GF-D8 (cell line): ENCODE data around the gene BTLA.
"Not testable (repeated sequence)": the region's sequence is repeated elsewhere in the genome, so short reads cannot be mapped to it uniquely, and the experiment has no call there.

Source experiments
- DNase-seq: peaks from one replicate; lab custom pipeline; 2025; lab: John Stamatoyannopoulos, UW

BTLA gene

DNA sequence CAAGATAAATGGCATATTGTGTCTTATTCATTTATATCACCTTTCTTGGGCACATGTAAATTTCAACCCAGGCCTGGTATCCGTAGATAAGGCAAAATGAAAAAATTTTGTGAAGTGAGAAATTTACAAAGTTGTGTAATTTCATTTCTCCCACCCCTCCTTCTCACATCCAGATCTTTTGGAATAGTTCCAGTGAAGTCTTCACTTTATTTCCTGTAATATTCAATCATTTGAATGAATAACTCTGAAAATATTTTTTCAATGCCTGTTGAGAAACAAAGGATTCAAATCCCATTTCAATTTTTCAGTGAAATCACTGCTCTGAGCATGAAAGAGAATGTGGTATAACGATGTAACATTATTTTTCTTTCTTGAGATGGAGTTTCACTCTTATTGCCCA lies 53.4 kb downstream of the BTLA start:
- DNase-seq, result no peak

DNA sequence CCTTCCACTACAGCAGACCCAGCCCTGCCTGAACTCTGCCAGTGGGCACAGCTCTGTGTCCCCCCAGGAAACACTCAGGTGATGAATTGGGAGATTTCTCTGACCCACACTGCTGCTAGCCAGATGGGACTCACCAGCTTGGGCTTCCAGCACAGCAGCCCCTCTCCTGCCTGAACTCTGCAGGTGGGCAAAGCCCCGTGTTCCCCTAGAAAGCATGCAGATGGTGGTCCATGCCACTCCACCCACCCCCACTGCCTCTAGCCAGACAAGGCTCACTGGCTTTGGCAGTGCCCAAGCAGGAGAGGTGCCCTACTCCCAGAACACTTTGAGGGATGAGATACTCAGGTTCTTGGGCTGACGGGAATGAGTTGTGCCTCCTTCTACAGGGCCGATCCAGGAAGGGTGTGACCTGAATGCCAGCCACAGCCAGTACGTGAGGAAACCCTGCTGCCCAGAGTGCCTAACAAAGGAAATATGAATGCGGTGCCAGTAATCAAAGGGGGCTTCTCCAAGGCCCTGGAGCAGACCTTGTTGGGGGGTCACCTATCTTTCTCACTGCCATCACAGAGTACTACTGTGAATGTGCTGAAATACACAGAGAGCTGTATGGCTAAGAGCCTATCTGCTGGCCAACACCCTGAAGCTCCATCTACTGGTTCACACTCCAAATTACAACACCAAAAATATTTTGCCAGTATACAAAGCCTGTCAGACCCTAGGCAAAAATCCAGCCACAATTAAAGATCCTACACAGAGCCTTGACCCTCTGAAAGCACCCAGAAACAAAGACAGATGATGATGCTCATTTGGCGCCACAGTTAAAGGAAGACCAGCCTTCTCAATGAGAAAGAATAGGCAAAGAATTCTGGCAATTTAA lies 61.9 kb downstream of the BTLA start:
- DNase-seq, result no peak

DNA sequence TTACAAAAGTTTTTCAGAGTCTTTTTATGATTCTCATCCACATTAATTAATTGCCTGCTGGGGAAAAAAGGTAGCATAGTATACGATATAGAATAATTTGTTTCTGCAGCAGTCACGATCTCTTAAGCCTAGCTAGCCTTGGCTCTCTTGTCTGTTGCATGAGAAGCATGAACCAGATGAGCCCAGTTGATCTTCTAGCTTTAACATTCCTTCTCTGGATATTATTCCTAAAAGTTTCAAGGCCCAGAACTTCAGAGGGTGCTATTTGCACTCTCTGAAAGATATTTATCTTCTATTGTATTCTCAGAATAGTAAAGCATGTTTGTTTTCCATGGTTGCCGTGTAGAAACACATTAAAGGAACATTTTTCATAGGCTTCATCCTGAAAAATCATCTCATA lies 69.3 kb downstream of the BTLA start:
- no peak for DNase-seq

DNA sequence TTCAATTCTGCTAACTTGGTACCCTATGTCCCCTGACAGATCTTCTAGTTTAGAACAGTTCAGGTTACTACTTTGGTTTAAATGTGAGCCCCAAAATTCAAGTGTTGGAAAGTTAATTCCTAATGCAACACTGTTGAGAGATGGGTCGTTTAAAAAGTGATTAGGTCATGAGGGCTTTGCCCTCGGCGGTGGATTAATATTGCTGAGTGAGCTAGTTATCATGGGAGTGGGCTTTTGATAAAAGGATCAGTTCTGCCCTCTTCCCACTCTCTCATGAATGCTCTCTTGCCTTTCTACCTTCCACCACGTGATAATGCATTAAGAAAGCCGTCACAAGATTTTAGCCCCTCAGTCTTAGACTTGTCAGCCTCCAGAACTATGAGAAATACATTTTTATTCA lies 72.1 kb downstream of the BTLA start:
- no peak for DNase-seq

DNA sequence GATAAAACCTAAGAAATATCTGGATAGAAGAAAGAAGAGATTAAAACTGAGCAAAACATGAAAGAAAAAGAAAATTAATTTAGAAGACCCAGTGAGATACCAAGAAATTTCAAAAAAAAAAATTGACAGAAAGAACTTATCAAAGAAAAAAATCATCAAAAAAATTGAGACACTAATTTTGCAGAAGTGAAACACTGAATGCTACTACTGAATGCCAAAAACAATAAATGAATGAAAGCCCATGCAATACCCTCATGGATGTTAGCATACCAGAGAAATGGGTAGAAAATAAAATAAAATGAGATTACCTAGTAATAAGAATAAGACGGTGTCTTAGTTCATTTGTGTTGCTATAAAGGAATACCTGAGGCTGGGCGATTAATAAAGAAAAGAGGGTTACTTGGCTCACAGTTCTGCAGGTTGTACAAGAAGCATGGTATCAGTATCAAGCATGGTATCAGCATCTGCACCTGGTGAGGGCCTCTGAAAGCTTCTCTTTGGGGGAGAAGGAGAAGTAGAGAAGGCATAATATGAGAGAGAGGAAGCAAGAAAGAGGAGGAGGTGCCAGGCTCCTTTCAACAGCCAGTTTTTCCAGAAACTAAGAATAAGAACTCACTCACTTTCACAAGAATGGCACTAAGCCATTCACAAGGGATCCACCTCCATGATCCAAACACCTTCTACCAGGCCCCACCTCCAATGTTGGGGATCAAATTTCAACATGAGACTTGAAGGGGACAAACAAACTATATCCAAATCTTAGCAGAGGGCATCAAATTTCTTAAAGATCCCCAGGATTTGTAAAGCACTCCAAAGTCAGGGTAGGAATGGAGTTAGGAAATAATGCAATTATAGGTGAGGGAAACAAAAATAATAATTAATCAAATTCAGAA lies 73.2 kb downstream of the BTLA start:
- DNase-seq, result no peak

DNA sequence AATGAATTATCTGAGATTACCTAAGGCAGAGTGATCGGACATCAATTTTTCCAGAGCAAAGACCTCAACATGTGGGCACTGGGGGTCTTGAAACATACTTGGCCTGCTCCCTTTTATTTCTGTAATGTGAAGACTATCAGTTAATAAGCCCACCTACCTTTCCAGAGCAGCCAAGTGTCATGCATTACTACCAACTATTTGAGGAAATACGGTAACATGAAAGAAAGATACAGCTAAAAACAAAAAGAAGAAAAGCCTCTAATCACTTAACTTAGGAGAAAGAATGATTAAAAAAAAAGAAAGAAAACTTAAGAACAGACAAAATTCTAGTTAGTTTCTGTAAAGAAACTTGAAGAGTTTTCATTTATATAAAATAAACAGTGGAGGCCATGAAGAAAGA lies 73.9 kb downstream of the BTLA start:
- no peak for DNase-seq

DNA sequence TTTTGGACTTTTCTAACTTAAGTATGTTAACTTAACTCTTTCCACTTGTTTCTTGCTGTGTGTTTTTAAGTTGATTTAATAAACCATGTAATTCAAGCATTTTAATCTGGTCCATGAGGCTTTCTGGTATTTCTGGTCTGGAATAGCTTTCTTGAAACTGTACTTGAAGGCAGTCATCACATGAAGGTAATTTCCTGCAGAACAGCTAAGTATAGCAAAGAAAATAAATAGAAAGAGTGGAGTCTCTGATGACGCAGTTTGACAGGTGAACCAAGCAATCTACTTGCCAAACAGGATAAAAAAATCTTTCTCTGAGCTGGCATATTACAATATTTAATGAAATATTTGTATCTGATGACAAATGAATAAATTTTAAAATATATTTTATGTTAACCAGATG lies 74.9 kb downstream of the BTLA start:
- DNase-seq, result no peak

DNA sequence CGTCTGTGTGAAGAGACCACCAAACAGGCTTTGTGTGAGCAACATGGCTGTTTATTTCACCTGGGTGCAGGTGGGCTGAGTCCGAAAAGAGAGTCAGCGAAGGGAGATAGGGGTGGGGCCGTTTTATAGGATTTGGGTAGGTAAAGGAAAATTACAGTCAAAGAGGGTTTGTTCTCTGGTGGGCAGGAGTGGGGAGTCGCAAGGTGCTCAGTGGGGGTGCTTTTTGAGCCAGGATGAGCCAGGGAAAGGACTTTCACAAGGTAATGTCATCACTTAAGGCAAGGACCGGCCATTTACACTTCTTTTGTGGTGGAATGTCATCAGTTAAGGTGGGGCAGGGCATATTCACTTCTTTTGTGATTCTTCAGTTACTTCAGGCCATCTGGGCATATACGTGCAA lies 76.4 kb downstream of the BTLA start:
- not testable (repeated sequence) for DNase-seq

DNA sequence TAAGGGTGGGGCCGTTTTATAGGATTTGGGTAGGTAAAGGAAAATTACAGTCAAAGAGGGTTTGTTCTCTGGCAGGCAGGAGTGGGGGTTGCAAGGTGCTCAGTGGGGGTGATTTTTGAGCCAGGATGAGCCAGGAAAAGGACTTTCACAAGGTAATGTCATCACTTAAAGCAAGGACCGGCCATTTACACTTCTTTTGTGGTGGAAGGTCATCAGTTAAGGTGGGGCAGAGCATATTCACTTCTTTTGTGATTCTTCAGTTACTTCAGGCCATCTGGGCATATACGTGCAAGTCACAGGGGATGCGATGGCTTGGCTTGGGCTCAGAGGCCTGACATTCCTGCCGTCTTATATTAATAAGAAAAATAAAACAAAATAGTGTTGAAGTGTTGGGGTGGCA lies 80.7 kb downstream of the BTLA start:
- DNase-seq, result not testable (repeated sequence)

DNA sequence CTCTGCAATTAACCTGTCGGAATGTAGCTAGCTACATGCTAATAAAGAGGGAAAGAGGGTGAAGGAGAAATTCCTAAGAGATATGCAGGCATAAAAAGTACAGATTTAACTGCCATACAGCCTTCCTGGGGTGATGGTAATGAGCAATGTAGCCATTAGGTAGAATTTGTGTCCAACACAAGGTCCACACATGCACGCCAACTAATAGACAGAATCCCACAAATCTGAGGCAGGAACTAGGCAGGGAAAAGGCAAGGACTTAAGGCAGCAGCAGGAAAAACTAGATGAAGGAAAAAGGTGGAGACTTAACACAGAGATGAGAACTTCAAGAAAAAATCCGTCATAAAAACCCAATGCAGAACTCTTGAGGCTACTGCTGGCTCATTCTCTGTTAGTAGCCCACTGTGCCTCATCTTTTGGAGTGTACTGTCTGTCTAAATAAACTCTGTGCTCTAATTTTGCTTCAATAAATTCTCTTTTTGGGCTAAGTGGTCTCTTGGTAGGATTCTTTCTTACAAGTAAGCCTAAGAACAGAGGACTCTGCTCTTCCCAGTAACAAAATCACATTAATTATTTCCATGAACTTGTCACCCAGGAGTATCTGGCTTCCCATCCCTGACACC lies 81.5 kb downstream of the BTLA start:
- DNase-seq, result no peak

DNA sequence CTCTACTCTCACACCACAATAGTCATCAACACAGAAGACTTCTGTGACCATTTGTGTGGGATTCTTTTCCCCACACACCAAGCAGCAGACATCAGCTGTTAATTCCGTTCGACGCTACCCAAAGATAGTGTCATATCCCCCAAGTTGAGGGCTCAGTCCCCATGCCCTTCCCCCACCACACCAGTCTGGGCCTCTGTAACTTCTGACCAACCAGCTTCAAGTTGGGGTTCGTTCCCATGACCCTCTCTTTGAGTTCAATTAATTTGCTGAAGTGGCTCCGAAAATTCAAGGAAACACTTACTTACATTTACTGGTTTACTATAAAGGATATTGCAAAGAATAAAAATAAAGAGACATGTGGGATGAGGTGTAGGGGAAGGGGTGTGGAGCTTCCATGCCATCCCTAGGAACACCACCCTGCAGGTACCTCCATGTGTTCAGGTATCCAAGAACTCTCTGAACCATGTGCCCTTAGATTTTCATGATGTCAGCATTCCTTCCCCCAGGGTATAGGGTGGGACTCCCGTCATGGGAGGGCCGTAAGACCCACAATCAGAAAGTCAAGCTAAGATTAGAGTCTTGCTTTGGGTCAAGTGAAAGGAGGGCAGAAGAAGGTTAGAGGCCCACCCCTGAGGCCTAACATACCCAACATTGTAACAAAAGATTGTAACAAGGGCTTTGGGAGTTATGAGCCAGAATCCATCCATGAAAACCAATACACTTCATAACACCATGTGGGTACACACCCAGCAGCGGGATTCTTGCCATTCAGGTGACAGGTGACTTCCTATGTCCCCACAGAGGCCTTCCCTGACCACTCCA lies 82.7 kb downstream of the BTLA start:
- no peak for DNase-seq

DNA sequence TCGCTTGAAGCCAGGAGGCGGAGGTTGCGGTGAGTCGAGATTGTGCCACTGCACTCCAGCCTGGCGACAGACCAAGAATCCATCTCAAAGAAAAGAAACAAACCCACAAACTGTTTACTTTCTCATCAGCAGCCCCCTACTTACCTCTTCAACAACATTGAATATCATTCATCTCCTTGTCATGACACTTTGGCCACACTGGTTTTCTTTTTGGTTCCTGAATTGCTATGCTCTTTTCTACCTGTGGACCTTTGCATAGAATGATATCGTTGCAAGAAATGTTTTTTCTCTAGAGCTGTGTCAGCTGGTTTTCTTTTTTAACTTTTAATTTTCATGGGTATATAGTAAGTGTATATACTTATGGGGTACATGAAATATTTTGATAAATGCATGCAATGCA lies 83.9 kb downstream of the BTLA start:
- DNase-seq, result no peak
